ENCODE data around the gene SCAMP2. TPM values are rescaled to one million over a fixed set of nuclear protein-coding genes. Genes with fewer than 3 reads are reported as not detected.

Gene SCAMP2
- total RNA-seq, 4 donors from 2014 or later = 46.3 to 122 (median 74.3) TPM

DNA sequence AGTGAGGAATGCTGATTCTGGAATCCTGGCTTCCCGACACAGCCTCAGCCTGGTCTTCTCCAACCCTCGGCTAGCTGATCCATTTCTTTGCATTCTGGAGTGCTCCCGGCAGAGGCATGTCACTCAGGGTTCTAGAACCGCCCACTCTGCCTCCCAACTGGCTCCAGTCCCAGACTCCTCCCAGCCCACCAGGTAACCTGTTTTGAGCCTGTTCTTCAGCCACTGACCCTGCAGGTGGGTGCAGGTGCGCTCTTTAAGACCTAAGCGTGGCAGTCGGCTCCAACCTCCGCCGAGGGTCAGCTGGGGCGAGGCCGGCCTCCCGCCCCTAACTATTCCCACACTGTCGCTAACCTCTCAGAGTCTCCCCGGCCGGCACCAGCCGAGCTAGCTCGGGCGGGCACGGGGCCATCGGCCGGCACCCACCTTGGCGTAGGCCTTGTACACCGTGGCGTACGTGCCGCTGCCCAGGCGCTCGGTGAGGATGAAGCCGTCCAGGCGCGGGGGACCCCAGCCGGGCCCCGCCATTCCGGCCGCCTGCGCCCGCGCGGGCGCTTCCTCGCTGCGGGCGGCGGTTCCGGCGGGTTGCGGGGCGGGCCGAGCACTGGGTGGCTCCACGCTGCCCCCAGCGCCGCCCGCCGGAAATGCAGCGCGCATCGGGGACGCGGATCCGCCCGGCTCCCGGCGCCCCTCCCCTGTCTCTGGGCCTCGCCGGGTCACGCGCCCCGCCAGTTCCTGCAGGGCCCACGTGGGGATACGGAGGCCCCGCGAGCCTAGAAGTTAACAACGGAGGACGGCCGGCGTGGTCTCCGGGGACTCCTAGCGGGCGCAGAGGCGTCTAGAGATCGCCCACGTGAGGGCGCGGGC is 30.4 kb downstream of the SCAMP2 start, which contains the start of gene ULK3:
Gene ULK3, minus strand, starts transcription at position 576 of the 864 bp plus-strand sequence. Its CDS starts 51 bp downstream, at position 525.
- Histone ChIP-seq H3K4me3 (peak within 1 kb of the TSS; percentile 77 to 93 (median 86)), H3K9me3 (no peaks in the 10 kb centered on the region), H3K27me3 (no peaks in the 10 kb centered on the region), H3K36me3 (peaks cover 0 to 35% of the 10 kb centered on the region in 2 donors), H3K27ac (peak within 1 kb of the TSS; percentile 91 to 98 (median 95)), H3K4me1 (peaks cover 0 to 24% of the 10 kb centered on the region in 2 donors)
- intact Hi-C loops (cut with DNase I; ENCODE audit: low total_unique reads) = loop anchor here (1.0 to 5.0 kb wide), 4 partner anchors 30 to 108 kb away; partner anchors contain the start of genes CSK, FAM219B and SCAMP2
- ATAC-seq (peak; percentile 87 to 92), DNase-seq (peak; percentile 88 to 92)
- in situ Hi-C loops (cut with MboI; ENCODE audit: low sequenced_read_pairs in 4 of 4) = loop anchor here in 1 of 4 donors (5.0 kb wide), 1 partner anchor 66 kb away; no protein-coding TSS in a partner anchor
- peak; percentile 76 to 77 for TF ChIP-seq POLR2A (IDR thresholded peaks at IDR 0.05)
- TF ChIP-seq, protein P1, sequence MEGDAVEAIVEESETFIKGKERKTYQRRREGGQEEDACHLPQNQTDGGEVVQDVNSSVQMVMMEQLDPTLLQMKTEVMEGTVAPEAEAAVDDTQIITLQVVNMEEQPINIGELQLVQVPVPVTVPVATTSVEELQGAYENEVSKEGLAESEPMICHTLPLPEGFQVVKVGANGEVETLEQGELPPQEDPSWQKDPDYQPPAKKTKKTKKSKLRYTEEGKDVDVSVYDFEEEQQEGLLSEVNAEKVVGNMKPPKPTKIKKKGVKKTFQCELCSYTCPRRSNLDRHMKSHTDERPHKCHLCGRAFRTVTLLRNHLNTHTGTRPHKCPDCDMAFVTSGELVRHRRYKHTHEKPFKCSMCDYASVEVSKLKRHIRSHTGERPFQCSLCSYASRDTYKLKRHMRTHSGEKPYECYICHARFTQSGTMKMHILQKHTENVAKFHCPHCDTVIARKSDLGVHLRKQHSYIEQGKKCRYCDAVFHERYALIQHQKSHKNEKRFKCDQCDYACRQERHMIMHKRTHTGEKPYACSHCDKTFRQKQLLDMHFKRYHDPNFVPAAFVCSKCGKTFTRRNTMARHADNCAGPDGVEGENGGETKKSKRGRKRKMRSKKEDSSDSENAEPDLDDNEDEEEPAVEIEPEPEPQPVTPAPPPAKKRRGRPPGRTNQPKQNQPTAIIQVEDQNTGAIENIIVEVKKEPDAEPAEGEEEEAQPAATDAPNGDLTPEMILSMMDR (IDR thresholded peaks at IDR 0.05 in 4 of 5, conservative IDR thresholded peaks at IDR 0.05 in 1 of 5) = peak; percentile 63 to 96 (median 94)

DNA sequence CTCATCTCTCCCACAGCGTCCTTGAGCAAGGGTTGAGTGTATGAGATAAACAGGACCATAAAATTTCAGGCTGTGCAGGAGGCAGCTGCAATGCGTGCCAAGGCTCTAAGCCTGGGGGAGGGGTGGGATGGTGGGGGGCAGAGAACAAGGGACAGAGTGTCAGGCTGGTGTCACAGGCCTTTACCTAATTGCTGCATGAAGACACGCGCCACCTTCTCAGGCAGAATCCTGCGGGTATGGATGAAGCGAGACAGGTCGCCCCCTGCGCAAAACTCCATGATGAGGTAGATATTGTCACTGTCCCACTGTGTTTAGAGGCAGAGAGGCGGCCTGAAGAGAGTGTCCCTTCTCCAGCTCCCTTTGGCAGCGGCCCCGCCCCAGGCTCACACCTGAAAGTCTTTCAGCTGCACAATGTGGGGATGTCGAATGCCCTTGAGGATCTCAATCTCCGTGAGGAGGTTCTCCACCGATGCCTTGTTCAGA is 31.2 kb downstream of the SCAMP2 start:
- Histone ChIP-seq H3K9me3 (no peaks in the 10 kb centered on the region), H3K4me3 (peak overlapping the region in 3 of 4 donors; percentile 77 to 93 (median 84)), H3K27me3 (no peaks in the 10 kb centered on the region), H3K27ac (peak overlapping the region in 1 of 4 donors; percentile 91), H3K36me3 (peaks cover 0 to 35% of the 10 kb centered on the region in 2 donors), H3K4me1 (peaks cover 0 to 16% of the 10 kb centered on the region in 2 donors)
- in situ Hi-C loops (cut with MboI; ENCODE audit: low sequenced_read_pairs in 4 of 4) (loop anchor here in 1 of 4 donors (5.0 kb wide), 1 partner anchor 65 kb away; no protein-coding TSS in a partner anchor), intact Hi-C loops (cut with DNase I; ENCODE audit: low total_unique reads) (loop anchor here (2.0 to 5.0 kb wide), 3 partner anchors 60 to 109 kb away; partner anchors contain the start of genes CSK and FAM219B)
- no peak for DNase-seq
- no peak for ATAC-seq
- TF ChIP-seq, protein P1 (IDR thresholded peaks at IDR 0.05 in 4 of 5, conservative IDR thresholded peaks at IDR 0.05 in 1 of 5) = no peak
- no peak for TF ChIP-seq POLR2A (IDR thresholded peaks at IDR 0.05)

DNA sequence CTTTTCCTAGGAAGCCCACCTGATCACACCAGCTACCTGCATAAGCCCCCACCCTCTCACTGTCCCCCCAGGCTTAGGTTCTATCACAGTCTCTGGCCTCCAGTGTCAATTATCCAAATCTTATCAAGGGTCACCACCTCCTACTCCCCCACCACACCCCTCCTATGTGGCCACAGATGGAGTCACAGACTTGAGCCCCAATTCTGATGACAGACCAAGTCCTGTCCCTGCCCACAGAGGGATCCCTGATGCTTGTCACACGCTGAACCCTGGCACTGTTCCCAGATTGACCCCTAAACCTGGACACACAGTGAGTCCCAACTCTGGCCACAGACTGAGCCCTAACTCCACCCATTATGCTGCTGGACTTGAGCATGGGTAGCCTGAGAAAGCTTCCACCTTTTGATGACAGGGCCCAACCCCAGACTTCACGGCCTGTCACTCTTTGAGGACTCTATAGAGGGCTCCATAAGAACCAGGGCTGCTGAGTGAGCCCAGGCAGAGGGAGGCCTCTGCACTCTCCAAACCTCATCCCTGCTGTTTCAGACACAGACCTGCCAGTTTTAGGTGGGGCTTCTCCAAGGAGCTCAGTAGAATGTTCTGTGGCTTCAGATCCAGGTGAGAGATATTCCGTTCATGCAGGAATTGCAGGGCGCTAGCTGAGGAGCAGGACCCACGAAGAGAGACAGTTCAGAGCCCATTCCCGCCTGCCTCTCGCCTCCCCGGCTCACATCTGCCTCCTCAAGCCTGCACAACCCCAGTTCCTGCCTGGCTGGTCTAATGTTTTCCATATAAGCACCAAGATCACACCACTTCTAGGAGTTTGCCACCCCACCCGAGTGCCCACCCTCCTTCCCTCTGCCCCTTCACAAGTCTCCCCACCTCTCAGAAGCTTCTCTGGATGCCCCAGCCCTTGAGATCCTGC is 32.1 kb downstream of the SCAMP2 start:
- ATAC-seq = no peak

More for the DNA sequence above, 32.1 kb downstream of the SCAMP2 start:
- H3K27ac ChIP-seq = no peak overlapping the region
- TF ChIP-seq POLR2A (IDR thresholded peaks at IDR 0.05) = no peak
- TF ChIP-seq, protein P1 (IDR thresholded peaks at IDR 0.05 in 4 of 5, conservative IDR thresholded peaks at IDR 0.05 in 1 of 5) = no peak
- peaks cover 0 to 16% of the 10 kb centered on the region in 2 donors for H3K4me1 ChIP-seq
- no peaks in the 10 kb centered on the region for H3K27me3 ChIP-seq
- in situ Hi-C loops (cut with MboI; ENCODE audit: low sequenced_read_pairs in 4 of 4) (loop anchor here in 1 of 4 donors (5.0 kb wide), 1 partner anchor 64 kb away; no protein-coding TSS in a partner anchor), intact Hi-C loops (cut with DNase I; ENCODE audit: low total_unique reads) (loop anchor here (5.0 kb wide), 1 partner anchor 59 kb away; the partner anchor contains the start of gene CSK)
- no peak overlapping the region for H3K4me3 ChIP-seq
- DNase-seq = no peak
- peaks cover 0 to 40% of the 10 kb centered on the region in 2 donors for H3K36me3 ChIP-seq
- H3K9me3 ChIP-seq = no peaks in the 10 kb centered on the region

Data from gastrocnemius medialis (tissue), 4 donors.